ENCODE results near the gene CPXM1.

Gene CPXM1

DNA sequence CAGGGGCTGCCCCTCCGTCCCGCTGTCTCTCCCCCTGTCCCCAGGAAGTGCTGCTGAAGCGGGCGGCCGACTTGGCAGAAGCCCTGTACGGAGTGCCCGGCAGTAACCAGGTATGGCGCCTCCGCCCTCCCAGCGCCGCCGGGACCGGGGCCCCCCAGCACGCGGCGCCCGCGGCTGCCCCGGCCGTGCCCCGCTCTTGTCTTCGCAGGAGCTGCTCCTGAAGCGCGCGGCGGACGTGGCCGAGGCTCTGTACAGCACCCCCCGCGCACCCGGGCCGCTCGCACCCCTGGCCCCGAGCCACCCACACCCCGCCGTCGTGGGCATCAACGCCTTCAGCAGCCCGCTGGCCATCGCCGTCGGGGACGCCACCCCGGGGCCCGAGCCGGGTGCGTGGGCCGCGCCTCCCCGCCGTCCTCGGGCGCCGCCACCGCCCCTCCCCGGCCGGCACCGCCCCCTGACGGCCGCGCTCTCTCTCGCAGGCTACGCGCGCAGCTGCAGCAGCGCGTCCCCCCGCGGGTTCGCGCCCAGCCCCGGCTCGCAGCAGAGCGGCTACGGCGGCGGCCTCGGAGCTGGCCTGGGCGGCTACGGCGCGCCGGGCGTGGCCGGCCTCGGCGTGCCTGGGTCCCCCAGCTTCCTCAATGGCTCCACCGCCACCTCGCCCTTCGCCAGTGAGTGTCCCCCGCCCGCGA lies 48.4 kb downstream of the CPXM1 start:
- Histone ChIP-seq H3K4me2 (peak overlapping the region; percentile 82 to 99 (median 97)), H3K4me3 (peak overlapping the region; percentile 54 to 74 (median 62)), H4K20me1 (peaks cover 0 to 38% (median 12%) of the 10 kb centered on the region in 11 experiments; a peak in 9 of 22 replicates), H3K36me3 (no peaks in the 10 kb centered on the region), H3K9ac (peak overlapping the region; percentile 25 to 67 (median 57); a peak in 19 of 22 replicates), H3K27me3 (peaks cover 36 to 68% (median 62%) of the 10 kb centered on the region in 11 experiments), H3K9me3 (replicated peaks in 1 of 11) (no peaks in the 10 kb centered on the region), H3K27ac (peak overlapping the region in 2 of 11 experiments; percentile 20 to 32; a peak in 2 of 22 replicates), H3K4me1 (peaks cover 20 to 36% (median 31%) of the 10 kb centered on the region in 10 experiments)
- no peak for TF ChIP-seq Cebpa-rat (IDR thresholded peaks at IDR 0.05)

DNA sequence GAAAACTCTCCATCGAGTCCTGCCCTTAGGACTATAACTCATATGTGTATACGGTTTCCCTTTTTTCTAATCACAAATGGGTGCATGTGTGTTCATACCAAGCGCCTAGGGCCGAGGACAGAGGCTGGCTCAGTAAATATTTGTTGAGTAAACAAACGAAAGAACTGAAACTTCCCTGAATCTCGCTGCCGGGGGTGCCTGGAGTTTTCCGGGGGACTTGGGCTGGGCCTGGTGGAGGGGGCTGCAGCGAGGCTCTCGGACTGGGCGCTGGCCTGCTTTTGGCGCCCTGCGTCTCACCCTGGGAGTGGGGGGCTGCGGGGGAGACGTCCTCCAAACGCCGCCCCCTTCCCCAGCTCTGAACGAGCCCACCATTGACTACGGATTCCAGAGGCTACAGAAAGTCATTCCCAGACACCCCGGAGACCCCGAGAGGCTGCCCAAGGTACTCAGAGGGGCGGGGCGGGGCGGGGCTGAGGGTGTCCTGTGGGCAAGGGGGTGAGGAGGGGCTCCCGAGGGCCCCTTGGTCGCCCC lies 49.0 kb downstream of the CPXM1 start:
- Histone ChIP-seq H4K20me1 (peaks cover 0 to 38% (median 12%) of the 10 kb centered on the region in 11 experiments; a peak in 9 of 22 replicates), H3K9ac (peak overlapping the region in 6 of 11 experiments; percentile 29 to 67 (median 62); a peak in 8 of 22 replicates), H3K27me3 (peaks cover 36 to 68% (median 62%) of the 10 kb centered on the region in 11 experiments), H3K4me3 (peak overlapping the region; percentile 54 to 74 (median 62); a peak in 19 of 20 replicates), H3K27ac (peak overlapping the region in 2 of 11 experiments; percentile 20 to 32; a peak in 1 of 22 replicates), H3K4me2 (peak overlapping the region; percentile 82 to 99 (median 97); a peak in 21 of 22 replicates), H3K4me1 (peaks cover 20 to 39% (median 33%) of the 10 kb centered on the region in 10 experiments), H3K36me3 (no peaks in the 10 kb centered on the region), H3K9me3 (replicated peaks in 1 of 11) (no peaks in the 10 kb centered on the region)
- TF ChIP-seq Cebpa-rat (IDR thresholded peaks at IDR 0.05): no peak

DNA sequence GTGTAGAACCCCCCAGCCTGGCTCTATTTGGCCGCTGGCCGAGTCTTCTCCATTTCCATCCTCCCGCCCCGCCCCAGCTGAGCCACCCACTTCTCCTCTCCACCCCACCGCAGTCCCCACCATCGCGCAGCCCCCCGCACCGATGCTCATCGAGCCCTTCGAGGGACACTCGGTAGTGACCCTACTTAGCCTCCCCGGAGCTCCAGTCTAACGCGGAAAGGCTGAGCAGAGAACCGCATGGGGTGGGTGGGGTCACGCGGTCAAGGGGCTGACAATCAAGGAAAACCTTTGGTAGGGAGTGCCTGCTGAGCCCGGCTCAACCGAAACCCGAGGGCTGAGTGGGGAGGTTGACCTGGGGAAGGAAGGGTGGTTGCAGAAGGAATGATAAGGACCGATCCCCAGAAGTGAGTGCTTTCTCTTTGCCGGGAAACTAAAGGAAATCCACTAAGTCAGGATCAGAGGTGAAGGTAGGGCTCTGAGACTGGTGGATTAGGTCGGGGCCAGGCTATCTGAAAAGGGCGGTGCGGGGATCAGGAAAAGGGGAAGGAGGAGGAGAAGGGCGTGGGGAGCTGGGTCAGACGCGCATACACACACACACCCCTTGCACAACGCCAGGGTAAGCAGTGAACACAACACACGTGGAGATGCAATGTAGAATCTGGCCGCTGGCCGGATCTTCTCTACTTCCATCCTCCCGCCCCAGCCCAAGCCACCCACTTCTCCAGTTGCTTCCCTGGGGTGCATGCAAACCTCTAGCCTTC lies 49.8 kb downstream of the CPXM1 start:
- no peaks in the 10 kb centered on the region for H3K36me3 ChIP-seq
- H3K27ac ChIP-seq: no peak overlapping the region
- H3K4me2 ChIP-seq: peak overlapping the region; percentile 82 to 99 (median 97); a peak in 17 of 22 replicates
- no peaks in the 10 kb centered on the region for H3K9me3 ChIP-seq (replicated peaks in 1 of 11)
- peaks cover 20 to 45% (median 36%) of the 10 kb centered on the region in 10 experiments for H3K4me1 ChIP-seq
- peaks cover 0 to 38% (median 12%) of the 10 kb centered on the region in 11 experiments; a peak in 9 of 22 replicates for H4K20me1 ChIP-seq
- peak overlapping the region in 5 of 10 experiments; percentile 55 to 74 (median 64); a peak in 8 of 20 replicates for H3K4me3 ChIP-seq
- peaks cover 36 to 68% (median 62%) of the 10 kb centered on the region in 11 experiments for H3K27me3 ChIP-seq
- no peak overlapping the region for H3K9ac ChIP-seq
- TF ChIP-seq Cebpa-rat (IDR thresholded peaks at IDR 0.05): peak in 3 of 11 experiments; percentile 9 to 56 (median 31); a peak in 2 of 22 replicates

DNA sequence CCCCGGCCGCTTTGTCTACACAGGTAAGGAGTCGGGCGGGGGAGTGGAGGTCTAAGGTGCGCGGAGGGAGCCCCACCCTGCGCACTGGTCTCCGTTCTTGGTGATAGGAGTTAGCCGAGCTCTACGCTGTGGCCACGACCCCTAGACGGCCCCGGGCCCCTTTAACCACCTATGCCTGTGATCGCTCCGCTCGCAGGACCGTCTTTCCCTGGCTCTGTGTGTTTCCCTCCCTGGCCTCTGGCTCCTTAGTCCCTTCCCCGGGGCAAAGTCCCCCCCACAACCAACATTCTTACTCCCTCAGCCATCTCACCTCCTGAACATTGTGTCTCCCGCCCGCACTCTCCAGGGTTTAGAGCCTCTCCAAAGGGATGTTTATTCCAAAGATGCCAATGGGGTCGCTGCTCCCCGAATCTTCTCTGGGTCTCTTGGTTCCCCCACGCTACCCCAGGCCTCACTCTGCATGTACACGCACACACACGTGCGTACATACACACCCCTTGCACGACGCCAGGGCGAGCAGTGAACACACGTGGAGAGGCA lies 50.4 kb downstream of the CPXM1 start:
- TF ChIP-seq Cebpa-rat (IDR thresholded peaks at IDR 0.05): no peak
- peaks cover 20 to 49% (median 36%) of the 10 kb centered on the region in 10 experiments for H3K4me1 ChIP-seq
- no peak overlapping the region for H3K27ac ChIP-seq
- H3K27me3 ChIP-seq: peaks cover 36 to 68% (median 62%) of the 10 kb centered on the region in 11 experiments
- no peaks in the 10 kb centered on the region for H3K9me3 ChIP-seq (replicated peaks in 1 of 11)
- no peaks in the 10 kb centered on the region for H3K36me3 ChIP-seq
- peak overlapping the region in 2 of 11 experiments; percentile 97 to 99; a peak in 1 of 22 replicates for H3K4me2 ChIP-seq
- H3K4me3 ChIP-seq: no peak overlapping the region
- no peak overlapping the region for H3K9ac ChIP-seq
- H4K20me1 ChIP-seq: peaks cover 0 to 38% (median 12%) of the 10 kb centered on the region in 11 experiments; a peak in 9 of 22 replicates

DNA sequence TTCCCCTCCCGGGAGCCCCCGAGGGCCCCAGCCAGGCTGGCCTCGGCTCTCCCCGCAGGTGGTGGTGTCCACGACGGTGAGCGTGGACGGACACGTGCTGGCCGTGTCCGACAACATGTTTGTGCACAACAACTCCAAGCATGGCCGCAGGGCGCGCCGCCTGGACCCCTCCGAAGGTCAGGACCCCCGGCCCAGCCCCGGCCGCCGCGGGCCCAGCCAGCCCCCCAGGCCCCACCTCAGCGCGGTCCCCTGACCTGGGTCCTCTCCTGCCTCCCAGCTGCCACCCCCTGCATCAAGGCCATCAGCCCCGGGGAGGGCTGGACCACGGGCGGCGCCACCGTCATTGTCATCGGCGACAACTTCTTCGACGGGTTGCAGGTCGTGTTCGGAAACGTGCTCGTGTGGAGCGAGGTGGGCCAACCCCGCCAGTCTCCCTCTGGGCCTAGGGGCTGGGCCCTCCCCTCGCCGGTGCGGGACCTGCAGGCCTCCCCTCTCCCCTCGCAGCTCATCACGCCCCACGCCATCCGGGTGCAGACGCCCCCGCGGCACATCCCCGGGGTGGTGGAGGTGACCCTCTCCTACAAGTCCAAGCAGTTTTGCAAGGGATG lies 51.0 kb downstream of the CPXM1 start:
- H3K9ac ChIP-seq: no peak overlapping the region
- no peak for TF ChIP-seq Cebpa-rat (IDR thresholded peaks at IDR 0.05)
- no peak overlapping the region for H3K4me3 ChIP-seq
- no peak overlapping the region for H3K4me2 ChIP-seq
- no peaks in the 10 kb centered on the region for H3K9me3 ChIP-seq (replicated peaks in 1 of 11)
- H3K27ac ChIP-seq: no peak overlapping the region
- peaks cover 0 to 33% (median 12%) of the 10 kb centered on the region in 11 experiments; a peak in 9 of 22 replicates for H4K20me1 ChIP-seq
- H3K27me3 ChIP-seq: peaks cover 35 to 63% (median 58%) of the 10 kb centered on the region in 11 experiments
- peaks cover 20 to 49% (median 34%) of the 10 kb centered on the region in 10 experiments for H3K4me1 ChIP-seq
- H3K36me3 ChIP-seq: no peaks in the 10 kb centered on the region

DNA sequence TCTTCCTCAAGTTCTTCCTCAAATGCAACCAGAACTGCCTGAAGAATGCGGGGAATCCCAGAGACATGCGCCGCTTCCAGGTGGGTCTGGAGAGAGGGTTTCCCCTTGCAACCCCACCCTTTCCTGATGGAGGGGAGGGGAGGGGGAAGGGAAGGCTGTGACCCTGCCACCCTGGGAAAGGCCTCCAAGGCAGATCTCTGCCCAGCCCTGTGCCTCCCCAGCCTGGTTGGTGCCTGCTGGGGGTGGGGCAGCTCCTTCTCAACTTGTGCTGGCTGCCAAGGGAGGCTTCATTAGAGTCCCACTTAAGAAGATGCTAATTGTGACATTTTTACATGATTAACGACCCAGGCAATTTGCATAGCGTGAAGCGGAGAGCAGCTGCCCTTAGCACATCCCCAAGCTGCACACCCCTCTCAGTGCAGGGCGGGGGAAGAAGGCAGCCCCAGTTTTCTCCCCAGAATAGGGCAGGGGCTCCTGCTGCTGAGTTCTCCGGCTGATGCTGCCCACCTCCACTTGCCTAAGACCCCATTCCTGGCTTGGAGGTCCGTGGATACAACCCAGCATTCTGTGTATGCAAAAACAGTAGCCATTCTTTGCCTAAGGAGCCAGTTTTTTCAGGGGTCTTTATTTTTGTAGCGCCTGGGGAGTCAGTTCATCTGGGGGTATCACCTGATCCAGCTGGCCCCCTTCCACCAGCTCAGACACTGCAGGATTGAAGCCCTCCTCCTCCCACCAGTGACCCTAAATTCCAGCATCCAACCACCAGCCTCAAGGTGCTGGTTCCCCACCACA lies 51.7 kb downstream of the CPXM1 start:
- Histone ChIP-seq H4K20me1 (peaks cover 0 to 30% (median 8%) of the 10 kb centered on the region in 11 experiments; a peak in 9 of 22 replicates), H3K9me3 (replicated peaks in 1 of 11) (no peaks in the 10 kb centered on the region), H3K4me2 (no peak overlapping the region), H3K27ac (no peak overlapping the region), H3K4me3 (no peak overlapping the region), H3K9ac (no peak overlapping the region), H3K27me3 (peaks cover 28 to 56% (median 51%) of the 10 kb centered on the region in 11 experiments), H3K4me1 (peaks cover 20 to 49% (median 33%) of the 10 kb centered on the region in 10 experiments), H3K36me3 (no peaks in the 10 kb centered on the region)
- TF ChIP-seq Cebpa-rat (IDR thresholded peaks at IDR 0.05): no peak

DNA sequence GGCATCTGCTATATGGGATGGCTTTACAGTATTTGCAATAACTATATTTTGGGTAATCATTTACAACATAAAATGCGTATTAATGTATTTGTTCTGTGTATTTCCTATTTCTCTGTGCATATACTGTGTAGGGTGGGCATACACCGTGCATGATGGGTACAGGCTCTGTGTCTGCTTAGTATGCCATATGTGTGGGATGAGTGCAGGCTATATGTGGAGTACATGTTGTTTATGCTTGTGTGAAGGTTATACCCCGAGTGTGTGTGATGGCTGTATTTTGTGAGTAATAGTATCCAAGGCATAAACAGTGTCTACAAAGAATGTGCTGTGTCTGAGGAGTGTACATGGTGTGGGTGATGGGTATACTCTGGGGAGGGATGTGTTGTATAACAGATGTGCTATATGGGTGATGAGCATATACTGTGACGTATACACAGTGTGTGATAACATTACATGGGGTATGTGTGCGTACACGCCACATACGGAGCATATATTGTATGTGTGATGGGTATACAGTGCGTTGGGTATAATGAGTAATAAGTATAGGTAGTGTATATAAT lies 52.7 kb downstream of the CPXM1 start:
- H3K27me3 ChIP-seq: peaks cover 18 to 46% (median 41%) of the 10 kb centered on the region in 11 experiments
- TF ChIP-seq Cebpa-rat (IDR thresholded peaks at IDR 0.05): no peak
- no peak overlapping the region for H3K4me2 ChIP-seq
- no peak overlapping the region for H3K27ac ChIP-seq
- H3K9me3 ChIP-seq (replicated peaks in 1 of 11): no peaks in the 10 kb centered on the region
- peaks cover 13 to 41% (median 27%) of the 10 kb centered on the region in 10 experiments for H3K4me1 ChIP-seq
- peaks cover 0 to 22% (median 5%) of the 10 kb centered on the region in 11 experiments; a peak in 8 of 22 replicates for H4K20me1 ChIP-seq
- H3K36me3 ChIP-seq: no peaks in the 10 kb centered on the region
- no peak overlapping the region for H3K9ac ChIP-seq
- no peak overlapping the region for H3K4me3 ChIP-seq
